Natural killer cell treated with Interleukin-12 subunit alpha and Interleukin-12 subunit beta and Interleukin-15 and Interleukin-18, amount 100 ng/mL, for 72 hours (primary cell): ENCODE data around the gene OR12D1. TPM values are rescaled to one million over a fixed set of nuclear protein-coding genes. Genes with fewer than 3 reads are reported as not detected.
"Not testable (repeated sequence)": the region's sequence is repeated elsewhere in the genome, so short reads cannot be mapped to it uniquely, and the experiment has no call there.

Source experiments
- ATAC-seq, 2 donors: fragments of 150-1000 bp; cut with Tn5 transposase in 1 of 2; sonication (Bioruptor Pico), chemical (Tn5 transposase) in 1 of 2; 2 replicates each; pipeline ENCODE4 v1.10.0; 2021
- DNase-seq: peaks from one replicate; pipeline ENCODE4 v3.0.0; 2022; ENCODE audit warnings: low spot score
- H3K27ac Mint-ChIP-seq, 2 donors: 1 replicate in 1 of 2; 2 replicates in 1 of 2; pipeline ENCODE4 v1.8.0; 2022; ENCODE audit warnings: mixed read lengths in 2 of 2, mild to moderate bottlenecking in 1 of 2, moderate library complexity in 1 of 2
- H3K27me3 Mint-ChIP-seq, 2 donors: 1 replicate in 1 of 2; 2 replicates in 1 of 2; pipeline ENCODE4 v1.8.0; 2022; ENCODE audit warnings: mixed read lengths in 2 of 2
- H3K36me3 Mint-ChIP-seq: one replicate; pipeline ENCODE4 v1.8.0; 2022; ENCODE audit warnings: mixed read lengths
- H3K4me1 Mint-ChIP-seq, 2 donors: 1 replicate in 1 of 2; 2 replicates in 1 of 2; pipeline ENCODE4 v1.8.0; 2022; ENCODE audit warnings: low read depth in 2 of 2, mixed read lengths in 2 of 2, mild to moderate bottlenecking in 1 of 2
- H3K4me3 Mint-ChIP-seq: one replicate; pipeline ENCODE4 v1.8.0; 2022; ENCODE audit warnings: mixed read lengths
- H3K9me3 Mint-ChIP-seq: 2 replicates; pipeline ENCODE4 v1.8.0; 2022; ENCODE audit warnings: mixed read lengths
- total RNA-seq, 2 donors: library from RNA; stranded (reverse); gene quantifications; one replicate each; pipeline ENCODE4 v1.2.3, GENCODE V29; 2022

Gene OR12D1
- total RNA-seq, 2 donors from 2014 or later: not detected

- DNase-seq (no peak), ATAC-seq (peak in 1 of 2 donors; percentile 31)
- Mint-ChIP-seq H3K27ac (no peak overlapping the region), H3K9me3 (peaks cover 7% of the 10 kb centered on the region), H3K36me3 (no peaks in the 10 kb centered on the region), H3K27me3 (peaks cover 36 to 58% of the 10 kb centered on the region in 2 donors), H3K4me3 (no peak overlapping the region), H3K4me1 (no peaks in the 10 kb centered on the region)
Measured at GRCh38 chr6:29442719-29443118, 28.0 kb downstream of the OR12D1 start.

- not testable (repeated sequence) for H3K36me3 Mint-ChIP-seq, H3K4me1 Mint-ChIP-seq, DNase-seq, H3K4me3 Mint-ChIP-seq, H3K27ac Mint-ChIP-seq, ATAC-seq
- peaks cover 10% of the 10 kb centered on the region for H3K9me3 Mint-ChIP-seq
- H3K27me3 Mint-ChIP-seq: peaks cover 41 to 61% of the 10 kb centered on the region in 2 donors
Measured at GRCh38 chr6:29444031-29444430, 29.3 kb downstream of the OR12D1 start.

GRCh38 chr6:29447670-29448069, 32.9 kb downstream of the OR12D1 start:
- H3K9me3 Mint-ChIP-seq: peaks cover 14% of the 10 kb centered on the region
- peaks cover 6% of the 10 kb centered on the region for H3K36me3 Mint-ChIP-seq
- H3K27ac Mint-ChIP-seq: no peak overlapping the region
- H3K27me3 Mint-ChIP-seq: peaks cover 40 to 66% of the 10 kb centered on the region in 2 donors
- ATAC-seq (no peak), DNase-seq (no peak)
- no peaks in the 10 kb centered on the region for H3K4me1 Mint-ChIP-seq
- H3K4me3 Mint-ChIP-seq: no peak overlapping the region

DNA sequence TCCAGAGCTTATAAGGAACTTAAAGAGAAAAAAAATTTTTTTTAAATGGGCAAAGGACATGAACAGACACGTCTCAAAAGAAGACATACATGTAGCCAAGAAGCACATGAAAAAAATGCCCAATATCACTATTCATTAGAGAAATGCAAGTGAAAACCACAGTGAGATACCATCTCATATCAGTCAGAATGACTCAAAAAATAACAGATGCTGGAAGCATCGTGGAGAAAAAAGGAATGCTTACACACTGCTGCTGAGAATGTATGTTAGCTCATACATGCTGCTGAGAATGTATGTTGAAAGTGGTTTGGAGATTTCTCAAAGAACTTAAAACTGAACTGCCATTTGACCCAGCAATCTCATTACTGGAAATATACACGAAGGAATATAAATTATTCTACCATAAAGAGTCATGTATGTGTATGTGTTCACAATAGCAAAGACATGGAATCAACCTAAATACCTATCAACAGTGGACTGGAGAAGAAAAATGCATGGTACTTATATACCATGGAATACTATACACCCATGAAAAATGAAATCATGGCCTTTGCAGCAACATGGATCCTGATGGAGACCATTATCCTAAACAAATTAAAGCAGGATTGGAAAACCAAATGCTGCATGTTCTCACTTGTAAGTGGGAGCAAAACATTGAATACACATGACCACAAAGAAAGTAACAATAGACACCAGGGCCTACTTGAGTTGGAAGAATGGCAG, 36.9 kb downstream of the OR12D1 start:
- Mint-ChIP-seq H3K27ac (no peak overlapping the region), H3K36me3 (peaks cover 6% of the 10 kb centered on the region), H3K4me1 (no peaks in the 10 kb centered on the region), H3K9me3 (peaks cover 8% of the 10 kb centered on the region), H3K4me3 (no peak overlapping the region), H3K27me3 (peaks cover 29 to 52% of the 10 kb centered on the region in 2 donors)
- DNase-seq (no peak), ATAC-seq (no peak)

- no peaks in the 10 kb centered on the region for H3K36me3 Mint-ChIP-seq
- ATAC-seq (no peak), DNase-seq (no peak)
- no peak within 1 kb of the TSS for H3K27ac Mint-ChIP-seq
- no peaks in the 10 kb centered on the region for H3K4me1 Mint-ChIP-seq
- H3K4me3 Mint-ChIP-seq: no peak within 1 kb of the TSS
- H3K27me3 Mint-ChIP-seq: peaks cover 12 to 26% of the 10 kb centered on the region in 2 donors
- H3K9me3 Mint-ChIP-seq: no peaks in the 10 kb centered on the region
Measured at GRCh38 chr6:29456971-29457370, 42.2 kb downstream of the OR12D1 start, which contains the start of the genes OR11A1 and OR2H1. Gene OR11A1, minus strand, starts transcription at chr6:29457071. Its CDS starts 29,430 bp downstream, at chr6:29427641. Gene OR2H1, plus strand, starts transcription at chr6:29457155. Its CDS starts 4,615 bp downstream, at chr6:29461770.

DNA sequence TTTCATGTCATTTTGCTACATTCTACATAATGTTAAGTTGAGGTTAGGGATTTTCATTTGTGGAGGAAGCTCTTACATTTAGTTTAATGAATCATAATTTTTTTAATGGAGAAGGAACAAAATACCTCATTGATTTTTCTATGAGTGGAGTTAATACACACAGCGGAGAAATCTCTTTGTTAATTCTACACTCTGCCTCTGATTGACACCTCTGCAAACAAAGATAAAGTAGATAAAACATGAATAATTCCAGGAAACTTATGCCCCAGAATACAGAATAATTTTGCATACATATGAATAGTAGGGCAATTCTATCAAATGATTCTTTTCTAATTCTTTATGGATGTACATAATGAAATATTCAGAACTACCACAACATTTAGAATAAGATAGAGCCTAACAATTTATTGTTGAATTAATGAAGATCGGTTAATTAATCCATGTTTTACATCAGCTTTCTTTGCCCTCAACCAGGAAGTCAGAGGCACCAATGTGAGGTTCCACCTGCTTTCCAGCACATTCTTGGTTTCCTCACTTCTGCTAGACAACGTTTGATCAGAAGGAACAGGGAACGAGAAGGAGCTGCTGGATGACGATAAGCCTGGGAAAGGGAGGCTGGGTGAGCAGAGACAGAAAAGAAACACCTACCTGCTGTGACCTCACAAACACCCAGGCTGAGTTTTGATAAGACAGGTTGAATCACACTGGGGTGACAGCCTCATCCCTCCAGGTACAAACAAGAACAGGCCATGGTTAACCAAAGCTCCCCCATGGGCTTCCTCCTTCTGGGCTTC, 46.5 kb downstream of the OR12D1 start:
- Mint-ChIP-seq H3K36me3 (no peaks in the 10 kb centered on the region), H3K4me3 (no peak overlapping the region), H3K27ac (no peak overlapping the region), H3K27me3 (peaks cover 18 to 23% of the 10 kb centered on the region in 2 donors), H3K9me3 (no peaks in the 10 kb centered on the region), H3K4me1 (no peaks in the 10 kb centered on the region)
- ATAC-seq (no peak), DNase-seq (no peak)

GRCh38 chr6:29462022-29462421, 47.3 kb downstream of the OR12D1 start:
- H3K9me3 Mint-ChIP-seq: no peaks in the 10 kb centered on the region
- ATAC-seq (peak; percentile 11 to 38), DNase-seq (no peak)
- no peaks in the 10 kb centered on the region for H3K36me3 Mint-ChIP-seq
- no peak overlapping the region for H3K27ac Mint-ChIP-seq
- H3K4me1 Mint-ChIP-seq: no peaks in the 10 kb centered on the region
- no peak overlapping the region for H3K4me3 Mint-ChIP-seq
- peaks cover 22 to 29% of the 10 kb centered on the region in 2 donors for H3K27me3 Mint-ChIP-seq

GRCh38 chr6:29465279-29465678, 50.6 kb downstream of the OR12D1 start:
- Mint-ChIP-seq H3K27ac (no peak overlapping the region), H3K4me1 (no peaks in the 10 kb centered on the region), H3K9me3 (no peaks in the 10 kb centered on the region), H3K36me3 (no peaks in the 10 kb centered on the region), H3K27me3 (peaks cover 17 to 26% of the 10 kb centered on the region in 2 donors), H3K4me3 (no peak overlapping the region)
- ATAC-seq (no peak), DNase-seq (no peak)

- ATAC-seq (no peak), DNase-seq (no peak)
- H3K27me3 Mint-ChIP-seq: peaks cover 17 to 26% of the 10 kb centered on the region in 2 donors
- H3K36me3 Mint-ChIP-seq: no peaks in the 10 kb centered on the region
- H3K4me3 Mint-ChIP-seq: no peak overlapping the region
- H3K9me3 Mint-ChIP-seq: no peaks in the 10 kb centered on the region
- no peaks in the 10 kb centered on the region for H3K4me1 Mint-ChIP-seq
- no peak overlapping the region for H3K27ac Mint-ChIP-seq
Measured at GRCh38 chr6:29465801-29466200, 51.1 kb downstream of the OR12D1 start.

DNA sequence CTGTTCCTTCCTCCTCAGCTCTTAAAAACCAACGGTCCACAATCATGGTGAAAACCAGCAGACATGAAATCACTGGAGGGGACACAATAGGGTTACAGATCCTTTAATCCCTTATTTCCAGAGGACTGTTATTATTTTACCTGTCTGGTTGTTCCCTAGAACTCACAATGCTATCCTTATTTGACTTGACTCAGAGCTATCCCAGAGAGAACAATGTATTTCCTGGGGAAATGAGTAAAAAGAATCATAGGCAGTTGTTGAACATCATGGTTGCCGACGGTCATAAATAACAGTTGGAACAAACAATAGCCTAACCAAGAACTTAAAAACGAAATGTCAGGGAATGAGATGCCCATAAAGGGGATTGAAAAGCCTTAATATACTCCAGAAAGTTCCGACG, 51.5 kb downstream of the OR12D1 start:
- no peak overlapping the region for H3K27ac Mint-ChIP-seq
- no peaks in the 10 kb centered on the region for H3K36me3 Mint-ChIP-seq
- DNase-seq (no peak), ATAC-seq (no peak)
- peaks cover 17 to 26% of the 10 kb centered on the region in 2 donors for H3K27me3 Mint-ChIP-seq
- no peak overlapping the region for H3K4me3 Mint-ChIP-seq
- no peaks in the 10 kb centered on the region for H3K4me1 Mint-ChIP-seq
- no peaks in the 10 kb centered on the region for H3K9me3 Mint-ChIP-seq

Other genes with a start within 250 kb of the OR12D1 start
- gene OR2J2, start 244.0 kb upstream of the OR12D1 start, total RNA-seq: not detected
- not detected for gene OR14J1, start 113.2 kb upstream of the OR12D1 start, total RNA-seq
- gene OR5V1, start 46.1 kb upstream of the OR12D1 start, total RNA-seq: not detected
- gene OR12D3, start 39.6 kb upstream of the OR12D1 start, total RNA-seq: not detected
- gene OR12D2, start 19.3 kb upstream of the OR12D1 start, total RNA-seq: not detected
- not detected for gene OR10C1, start 24.4 kb downstream of the OR12D1 start, total RNA-seq
- gene OR11A1, start 42.1 kb downstream of the OR12D1 start, total RNA-seq: not detected
- gene OR2H1, start 42.2 kb downstream of the OR12D1 start, total RNA-seq: not detected
- not detected for gene MAS1L, start 73.0 kb downstream of the OR12D1 start, total RNA-seq
- 1 to 10 TPM in 1 of 2 donors, not detected in 1; 3.1 TPM for gene UBD, start 144.8 kb downstream of the OR12D1 start, total RNA-seq
- not detected for gene OR2H2, start 170.2 kb downstream of the OR12D1 start, total RNA-seq
- 10 to 100 TPM in 1 of 2 donors, 1 to 10 TPM in 1; 3.0 to 15.2 TPM for gene GABBR1, start 218.3 kb downstream of the OR12D1 start, total RNA-seq
- gene MOG, start 242.2 kb downstream of the OR12D1 start, total RNA-seq: not detected